ENCODE results near the gene LMTK2.

Gene LMTK2

GRCh38 chr7:98174334-98175259 lies 67.9 kb downstream of the LMTK2 start:
- DNase-seq (ENCODE audit: low read depth in 2 of 2, low spot score in 1 of 2), result no peak

DNA sequence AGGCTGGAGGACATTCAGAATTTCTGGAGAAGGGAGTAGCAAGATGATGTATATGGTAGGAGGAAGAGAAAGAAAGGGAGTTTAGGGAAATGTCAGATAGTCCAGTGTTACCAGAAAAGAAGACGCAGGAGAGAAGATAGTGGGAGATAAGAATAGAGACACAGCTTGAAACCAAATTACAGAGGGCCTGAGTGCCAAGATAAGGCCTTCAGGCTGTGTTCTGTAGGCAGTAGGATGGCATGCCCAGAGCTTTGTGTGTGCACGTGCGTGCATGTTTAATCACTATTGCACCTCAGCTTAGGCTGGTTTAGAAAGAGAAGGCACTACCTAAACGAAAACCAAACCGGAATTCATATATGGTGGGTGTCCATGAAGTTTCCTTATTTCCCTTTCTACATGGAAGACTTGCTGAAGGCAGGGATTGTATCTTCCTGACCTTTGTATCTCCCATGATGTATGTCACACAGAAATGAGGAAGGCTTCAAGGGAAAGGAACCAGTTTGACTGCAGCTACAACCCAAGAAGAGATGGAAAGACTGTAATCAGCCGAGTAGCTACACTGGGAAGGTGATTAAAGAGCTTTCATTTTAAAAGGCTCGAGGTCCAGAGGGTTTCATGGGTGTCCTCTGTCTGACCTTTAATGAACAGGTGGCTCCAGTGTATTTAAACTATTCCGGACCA lies 68.7 kb downstream of the LMTK2 start:
- no peak for DNase-seq (ENCODE audit: low read depth in 2 of 2, low spot score in 1 of 2)

DNA sequence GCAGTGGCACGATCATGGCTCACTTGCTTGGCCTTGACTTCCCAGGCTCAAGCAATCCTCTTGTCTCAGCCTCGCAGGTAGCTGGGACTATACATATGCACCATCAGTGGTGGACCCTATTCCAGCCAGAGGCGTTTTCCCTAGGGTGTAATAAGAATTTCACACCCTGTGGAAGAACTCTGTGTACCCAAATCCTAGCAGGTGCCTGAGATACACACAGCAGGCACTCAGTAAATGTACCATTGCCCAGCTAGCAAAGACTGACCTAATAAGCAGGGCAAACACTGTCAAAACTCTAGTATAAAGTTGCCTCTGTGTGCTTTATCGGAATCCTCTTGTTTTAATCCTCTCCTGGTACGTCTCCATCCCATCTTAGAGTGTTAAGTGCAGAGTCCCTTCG lies 70.9 kb downstream of the LMTK2 start:
- no peak for DNase-seq (ENCODE audit: low read depth in 2 of 2, low spot score in 1 of 2)

DNA sequence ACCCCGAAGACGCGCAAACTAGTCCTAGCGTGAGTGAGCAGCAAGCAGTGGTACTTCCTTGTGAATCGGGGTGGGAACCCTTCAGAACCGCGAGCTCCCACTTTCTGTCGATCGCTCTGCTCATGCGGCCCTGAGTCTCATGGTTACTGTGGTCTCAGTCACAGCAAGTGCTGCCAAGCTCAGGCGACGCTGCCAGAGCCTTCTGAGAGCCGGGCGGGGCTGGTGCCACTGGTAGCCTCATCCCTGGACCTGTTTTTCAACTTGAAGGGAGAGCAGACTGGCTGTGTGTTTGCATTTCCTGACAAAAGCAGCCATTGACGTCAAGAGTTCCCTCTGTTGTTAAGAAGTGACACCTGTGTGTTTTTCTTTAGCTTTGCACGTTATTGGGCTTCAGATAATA lies 71.7 kb downstream of the LMTK2 start:
- no peak for DNase-seq (ENCODE audit: low read depth in 2 of 2, low spot score in 1 of 2)

GRCh38 chr7:98178762-98179490 lies 72.3 kb downstream of the LMTK2 start:
- DNase-seq (ENCODE audit: low read depth in 2 of 2, low spot score in 1 of 2), result no peak

DNA sequence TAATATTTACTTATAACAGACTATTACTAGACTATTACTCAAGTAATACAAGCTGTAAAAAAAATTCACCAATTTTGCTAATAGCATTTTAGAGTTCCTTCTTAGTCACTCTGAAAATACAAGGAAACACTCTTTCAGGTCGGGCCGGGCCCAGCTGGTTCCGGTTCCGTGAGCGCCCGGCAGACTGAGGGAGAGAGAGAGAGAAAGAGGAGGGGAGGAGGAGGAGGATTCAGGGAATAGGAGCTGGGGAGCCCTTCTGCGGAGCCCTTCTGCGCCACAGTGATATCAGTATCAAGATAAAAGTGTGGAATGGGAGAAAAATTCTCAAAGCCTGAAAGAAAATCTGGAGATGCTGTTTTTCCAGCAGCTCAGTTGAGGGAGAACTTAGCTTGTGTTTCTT lies 74.1 kb downstream of the LMTK2 start:
- DNase-seq (ENCODE audit: low read depth in 2 of 2, low spot score in 1 of 2), result no peak

- no peak for DNase-seq (ENCODE audit: low read depth in 2 of 2, low spot score in 1 of 2)
Observed at GRCh38 chr7:98185101-98185500, 78.4 kb downstream of the LMTK2 start.

- no peak for DNase-seq (ENCODE audit: low read depth in 2 of 2, low spot score in 1 of 2)
Observed at GRCh38 chr7:98186452-98187137, 79.9 kb downstream of the LMTK2 start.

- DNase-seq (ENCODE audit: low read depth in 2 of 2, low spot score in 1 of 2), result no peak
Observed at GRCh38 chr7:98187138-98187502, 80.5 kb downstream of the LMTK2 start.

GRCh38 chr7:98189559-98189958 lies 82.9 kb downstream of the LMTK2 start:
- no peak for DNase-seq (ENCODE audit: low read depth in 2 of 2, low spot score in 1 of 2)

DNA sequence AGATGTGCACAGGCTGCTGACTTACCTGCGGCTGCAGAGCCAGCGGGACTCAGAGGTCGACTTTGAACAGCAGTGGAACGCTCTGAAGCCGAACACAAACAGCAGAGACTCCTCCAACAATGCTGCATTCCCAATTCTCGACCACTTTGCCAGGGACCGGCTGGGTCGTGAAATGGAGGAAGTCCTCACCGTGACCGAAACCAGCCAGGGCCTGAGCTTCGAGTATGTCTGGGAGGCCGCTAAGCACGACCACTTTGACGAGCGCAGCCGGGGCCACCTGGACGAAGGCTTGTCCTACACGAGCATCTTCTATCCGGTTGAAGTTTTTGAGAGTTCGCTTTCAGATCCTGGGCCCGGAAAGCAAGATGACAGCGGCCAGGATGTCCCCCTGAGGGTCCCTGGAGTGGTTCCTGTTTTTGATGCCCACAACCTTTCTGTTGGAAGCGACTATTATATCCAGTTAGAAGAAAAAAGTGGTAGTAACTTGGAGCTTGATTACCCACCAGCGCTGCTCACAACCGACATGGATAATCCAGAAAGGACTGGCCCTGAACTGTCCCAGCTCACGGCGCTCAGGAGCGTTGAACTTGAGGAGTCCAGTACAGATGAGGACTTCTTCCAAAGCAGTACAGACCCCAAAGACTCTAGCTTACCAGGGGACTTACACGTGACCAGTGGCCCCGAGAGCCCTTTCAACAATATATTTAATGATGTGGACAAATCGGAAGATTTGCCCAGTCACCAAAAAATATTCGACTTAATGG lies 85.2 kb downstream of the LMTK2 start:
- no peak for DNase-seq (ENCODE audit: low read depth in 2 of 2, low spot score in 1 of 2)

GRCh38 chr7:98192781-98193457 lies 86.3 kb downstream of the LMTK2 start:
- DNase-seq (ENCODE audit: low read depth in 2 of 2, low spot score in 1 of 2), result no peak

- no peak for DNase-seq (ENCODE audit: low read depth in 2 of 2, low spot score in 1 of 2)
Observed at GRCh38 chr7:98193474-98194180, 87.0 kb downstream of the LMTK2 start.

DNA sequence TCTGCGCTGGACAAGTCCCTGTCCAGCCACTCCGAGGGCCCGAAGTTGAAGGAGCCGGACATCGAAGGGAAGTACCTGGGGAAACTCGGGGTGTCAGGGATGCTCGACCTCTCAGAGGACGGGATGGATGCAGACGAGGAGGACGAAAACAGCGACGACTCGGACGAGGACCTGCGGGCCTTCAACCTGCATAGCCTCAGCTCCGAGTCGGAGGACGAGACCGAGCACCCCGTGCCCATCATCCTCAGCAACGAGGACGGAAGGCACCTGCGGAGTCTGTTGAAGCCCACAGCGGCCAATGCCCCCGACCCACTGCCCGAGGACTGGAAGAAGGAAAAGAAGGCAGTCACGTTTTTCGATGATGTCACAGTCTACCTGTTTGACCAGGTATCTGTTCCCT lies 87.5 kb downstream of the LMTK2 start:
- DNase-seq (ENCODE audit: low read depth in 2 of 2, low spot score in 1 of 2), result no peak

DNA sequence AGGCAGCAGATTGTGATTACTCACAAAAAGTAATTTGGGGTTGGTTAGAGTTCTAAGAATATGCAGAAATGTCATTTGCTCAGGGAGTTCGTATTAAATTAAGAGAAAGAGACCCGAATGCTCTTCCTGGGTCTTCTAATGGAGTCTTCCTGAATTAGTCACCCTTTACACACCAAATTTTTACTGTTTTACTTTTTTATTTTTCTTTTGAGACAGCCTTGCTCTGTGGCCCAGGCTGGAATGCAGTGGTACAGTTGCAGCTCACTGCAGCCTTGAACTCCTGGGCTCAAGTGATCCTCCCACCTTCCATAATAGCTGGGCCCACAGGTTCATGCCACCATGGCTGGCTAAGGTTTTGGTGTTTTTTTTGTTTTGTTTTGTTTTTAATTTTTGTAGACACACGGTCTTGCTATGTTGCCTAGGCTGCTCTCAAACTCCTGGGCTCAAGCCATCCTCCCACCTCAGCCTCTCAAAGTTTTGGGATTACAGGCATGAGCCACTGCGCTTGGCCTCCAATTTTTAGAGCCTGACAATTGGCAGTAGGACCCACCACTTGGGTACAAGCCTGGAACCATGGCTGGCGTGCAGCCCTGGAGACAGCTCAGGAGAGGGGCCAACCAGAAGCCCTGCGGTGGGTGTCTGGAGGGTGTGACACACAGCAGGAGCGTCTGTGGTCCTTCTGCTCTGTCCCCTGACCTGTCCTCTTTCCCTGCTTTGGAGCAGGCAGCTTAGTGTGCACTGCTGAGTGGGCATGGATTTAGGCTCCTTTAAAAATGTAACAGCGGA lies 88.2 kb downstream of the LMTK2 start:
- DNase-seq (ENCODE audit: low read depth in 2 of 2, low spot score in 1 of 2), result no peak

DNA sequence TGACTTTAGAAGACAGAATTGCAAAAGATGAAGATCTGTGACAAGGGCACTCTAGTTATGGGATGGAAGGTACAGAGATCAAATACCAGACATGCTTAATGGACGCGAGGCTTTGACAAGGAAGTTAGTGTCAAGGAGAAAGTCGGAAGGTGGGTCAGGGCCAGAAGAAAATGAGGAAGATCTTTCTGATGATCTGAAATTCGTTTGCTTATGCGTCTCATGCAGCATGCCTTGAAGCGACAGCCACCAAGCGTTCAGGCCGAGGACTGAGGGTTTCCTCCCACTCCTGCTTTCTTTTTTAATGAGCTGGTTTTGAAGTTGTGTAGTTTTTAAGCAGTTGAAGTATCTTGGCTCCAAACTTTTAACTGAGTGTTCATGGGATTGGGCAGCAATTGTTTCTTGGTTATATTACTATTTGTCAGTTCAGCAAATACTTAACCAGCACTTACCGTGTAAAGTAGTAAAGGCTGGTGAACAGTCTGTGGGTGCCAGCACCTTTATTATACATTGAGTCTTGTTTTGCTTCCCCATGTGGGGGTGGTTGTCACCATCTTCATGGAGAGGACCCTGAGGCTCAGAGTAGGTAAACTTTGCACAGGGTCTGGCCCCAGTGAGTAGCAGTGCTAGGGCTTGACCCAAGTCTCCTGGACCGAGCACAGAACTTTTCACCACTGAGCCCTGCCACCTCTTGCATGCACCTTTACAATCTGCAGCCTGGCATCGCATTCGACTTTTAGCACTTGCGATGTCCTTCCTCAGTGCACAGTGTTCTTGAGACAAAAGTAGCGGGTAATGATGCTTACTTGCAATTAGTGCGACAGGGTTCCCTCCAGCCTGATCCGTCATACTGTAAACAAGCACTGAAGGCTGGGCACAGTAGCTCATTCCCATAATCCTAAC lies 90.3 kb downstream of the LMTK2 start:
- no peak for DNase-seq (ENCODE audit: low read depth in 2 of 2, low spot score in 1 of 2)

- DNase-seq (ENCODE audit: low read depth in 2 of 2, low spot score in 1 of 2), result no peak
Observed at GRCh38 chr7:98199131-98199530, 92.5 kb downstream of the LMTK2 start.

DNA sequence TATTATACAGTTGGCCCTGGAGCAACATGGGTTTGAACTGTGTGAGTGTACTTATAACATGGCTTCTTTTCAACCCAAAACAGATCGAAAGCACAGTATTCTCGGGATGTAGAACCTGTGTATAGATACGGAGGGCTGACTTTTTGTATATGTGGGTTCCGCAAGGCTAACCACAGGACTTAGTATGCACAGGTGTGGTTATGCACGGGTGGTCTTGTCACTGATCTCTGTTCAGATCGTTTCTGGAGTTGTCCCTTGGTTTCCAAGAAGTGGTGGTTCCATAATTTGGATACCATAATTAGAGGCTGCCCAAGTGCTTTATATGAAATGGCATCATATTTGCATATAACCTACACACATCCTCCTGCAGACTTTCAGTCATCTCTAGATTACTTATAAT lies 93.7 kb downstream of the LMTK2 start:
- DNase-seq (ENCODE audit: low read depth in 2 of 2, low spot score in 1 of 2), result no peak

Measured in stimulated activated CD8-positive, alpha-beta memory T cell treated with anti-CD3 and anti-CD28 coated beads, Interleukin-4, amount 100 ng/mL, for 1 hour (primary cell).